A673 (cell line): ENCODE measurements around the gene KDM5A. TPM values are rescaled to one million over a fixed set of nuclear protein-coding genes. Genes with fewer than 3 reads are reported as not detected.
A peak's percentile ranks its signal among the peaks of the same experiment; 100 is the strongest.
"Not testable (repeated sequence)": the region's sequence is repeated elsewhere in the genome, so short reads cannot be mapped to it uniquely, and the experiment has no call there.

Experiments used
- BruUV-seq: library from RNA; stranded (reverse); fragments of 400-500 nt; replicated peaks from 2 replicates; lab custom pipeline; 2021; lab: Mats Ljungman, UMichigan
- CTCF ChIA-PET: fragments of 300-600 bp; sonication (Branson Sonifier 250); formaldehyde crosslinking; loops from one replicate; lab custom pipeline; 2022; ENCODE audit warnings: antibody characterized with exemption; lab: Charles Lee
- POLR2A ChIA-PET: fragments of 300-600 bp; sonication (Branson Sonifier 250); formaldehyde crosslinking; loops from one replicate; lab custom pipeline; 2022; ENCODE audit warnings: antibody characterized with exemption; ENCODE audit not compliant: low non-redundant PET; lab: Charles Lee
- DNase-seq: peaks from one replicate; pipeline ENCODE4 v3.0.0-alpha.2; 2015; ENCODE audit warnings: low spot score
- H3K27ac ChIP-seq: fragments of 200-600 bp; sonication (generic); 2 replicates; pipeline ENCODE4 v1.5.1; 2016; ENCODE audit warnings: mixed run types, low read depth, mild to moderate bottlenecking, mixed read lengths, antibody characterized with exemption, low read length; ENCODE audit not compliant: poor library complexity, severe bottlenecking
- H3K27me3 ChIP-seq: fragments of 200-600 bp; sonication (generic); replicated peaks from 2 replicates; pipeline ENCODE4 v1.6.1; 2017; ENCODE audit warnings: mixed run types, low read depth, mild to moderate bottlenecking, mixed read lengths, antibody characterized with exemption, low read length; ENCODE audit not compliant: insufficient read depth, poor library complexity
- H3K36me3 ChIP-seq: fragments of 200-600 bp; sonication (generic); 2 replicates; pipeline ENCODE4 v1.6.1; 2016; ENCODE audit warnings: mixed run types, mild to moderate bottlenecking, mixed read lengths, antibody characterized with exemption, low read length; ENCODE audit not compliant: insufficient read depth, poor library complexity, severe bottlenecking
- H3K4me1 ChIP-seq: fragments of 200-600 bp; sonication (generic); 2 replicates; pipeline ENCODE4 v1.6.1; 2017; ENCODE audit warnings: mixed run types, mild to moderate bottlenecking, mixed read lengths, antibody characterized with exemption, low read length; ENCODE audit not compliant: insufficient read depth, poor library complexity, severe bottlenecking
- H3K4me3 ChIP-seq: fragments of 200-600 bp; sonication (generic); 2 replicates; pipeline ENCODE4 v1.5.1; 2016; ENCODE audit warnings: low read depth, mixed run types, mild to moderate bottlenecking, mixed read lengths, low read length; ENCODE audit not compliant: poor library complexity, severe bottlenecking
- H3K9me3 ChIP-seq: fragments of 200-600 bp; sonication (generic); 2 replicates; pipeline ENCODE4 v1.6.1; 2016; ENCODE audit warnings: mixed run types, low read depth, mild to moderate bottlenecking, mixed read lengths, antibody characterized with exemption, low read length; ENCODE audit not compliant: poor library complexity, severe bottlenecking
- EZH2 ChIP-seq: fragments of 200-600 bp; sonication (generic); IDR thresholded peaks from 2 replicates; pipeline ENCODE4 v1.6.1; 2017; ENCODE audit warnings: borderline replicate concordance, low read depth, mild to moderate bottlenecking, mixed read lengths, antibody characterized with exemption, low read length; ENCODE audit not compliant: poor library complexity, severe bottlenecking
- intact Hi-C: fragments of 100-400 bp; cut with micrococcal nuclease; formaldehyde crosslinking; loops from one replicate; pipeline ENCODE4 v1.10.0; 2022; ENCODE audit not compliant: unreplicated experiment
- total RNA-seq: library from RNA; stranded (reverse); gene quantifications from 2 replicates; pipeline ENCODE4 v1.2.3, GENCODE V29; 2021
- TF ChIP-seq, protein P1 (sequence below): fragments of 300-800, 200-600 bp; sonication (generic); conservative IDR thresholded peaks from 2 replicates; pipeline ENCODE4 v1.5.1; 2017; ENCODE audit warnings: low read depth, mild to moderate bottlenecking, antibody characterized with exemption, low read length, moderate library complexity, mixed read lengths

KDM5A gene
- total RNA-seq, 1 experiment from 2014 or later: 68.8 TPM

DNA sequence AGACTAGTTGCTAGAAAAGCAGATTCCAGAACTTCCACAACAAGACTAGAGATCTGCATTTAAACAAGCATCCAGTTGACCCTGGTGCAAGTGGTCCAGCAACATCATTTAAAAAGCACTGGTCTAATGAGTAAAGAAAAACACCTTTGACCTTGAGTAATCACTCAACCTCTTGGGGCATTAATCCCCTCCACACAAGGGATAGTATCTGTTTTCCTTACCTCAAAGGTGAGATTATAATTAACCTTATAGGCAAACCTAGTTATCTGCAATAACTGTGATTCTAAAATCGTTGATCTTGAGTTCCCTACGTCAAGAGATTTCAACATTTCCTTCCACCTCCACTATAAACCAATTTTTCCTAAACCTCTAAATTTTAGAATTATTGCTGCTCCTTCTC lies 1.1 kb downstream of the KDM5A start:
- no peak for DNase-seq
- ChIA-PET POLR2A (no interaction called here), CTCF (no interaction called here)
- Histone ChIP-seq H3K27ac (peak overlapping the region; percentile 98), H3K4me3 (peak overlapping the region; percentile 97), H3K27me3 (no peaks in the 10 kb centered on the region), H3K4me1 (peaks cover 21% of the 10 kb centered on the region), H3K36me3 (peaks cover 28% of the 10 kb centered on the region), H3K9me3 (no peaks in the 10 kb centered on the region)
- no TSS peak for BruUV-seq
- intact Hi-C loops: no loop called here
- TF ChIP-seq EZH2: no peak
- TF ChIP-seq, protein P1, sequence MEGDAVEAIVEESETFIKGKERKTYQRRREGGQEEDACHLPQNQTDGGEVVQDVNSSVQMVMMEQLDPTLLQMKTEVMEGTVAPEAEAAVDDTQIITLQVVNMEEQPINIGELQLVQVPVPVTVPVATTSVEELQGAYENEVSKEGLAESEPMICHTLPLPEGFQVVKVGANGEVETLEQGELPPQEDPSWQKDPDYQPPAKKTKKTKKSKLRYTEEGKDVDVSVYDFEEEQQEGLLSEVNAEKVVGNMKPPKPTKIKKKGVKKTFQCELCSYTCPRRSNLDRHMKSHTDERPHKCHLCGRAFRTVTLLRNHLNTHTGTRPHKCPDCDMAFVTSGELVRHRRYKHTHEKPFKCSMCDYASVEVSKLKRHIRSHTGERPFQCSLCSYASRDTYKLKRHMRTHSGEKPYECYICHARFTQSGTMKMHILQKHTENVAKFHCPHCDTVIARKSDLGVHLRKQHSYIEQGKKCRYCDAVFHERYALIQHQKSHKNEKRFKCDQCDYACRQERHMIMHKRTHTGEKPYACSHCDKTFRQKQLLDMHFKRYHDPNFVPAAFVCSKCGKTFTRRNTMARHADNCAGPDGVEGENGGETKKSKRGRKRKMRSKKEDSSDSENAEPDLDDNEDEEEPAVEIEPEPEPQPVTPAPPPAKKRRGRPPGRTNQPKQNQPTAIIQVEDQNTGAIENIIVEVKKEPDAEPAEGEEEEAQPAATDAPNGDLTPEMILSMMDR: no peak

DNA sequence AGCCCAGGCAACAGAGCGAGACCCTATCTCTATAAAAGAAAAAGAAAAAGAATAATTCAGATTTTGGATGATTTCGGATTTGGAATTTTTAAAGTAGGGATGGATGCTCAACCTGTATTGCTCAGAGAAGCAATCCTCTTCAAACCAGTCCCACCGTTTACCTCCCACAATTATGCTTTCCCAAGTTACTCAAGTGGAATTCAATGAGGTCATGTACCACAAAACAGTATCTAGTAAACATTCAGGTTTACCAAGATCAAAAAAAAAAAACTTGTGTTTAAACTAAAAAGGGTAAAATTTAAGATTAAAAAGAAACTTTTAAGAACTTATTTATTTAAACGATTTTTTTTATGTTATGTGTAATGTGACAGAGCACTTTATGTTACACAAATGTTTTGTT lies 2.5 kb downstream of the KDM5A start:
- Histone ChIP-seq H3K9me3 (no peaks in the 10 kb centered on the region), H3K27ac (no peak overlapping the region), H3K4me1 (peaks cover 21% of the 10 kb centered on the region), H3K27me3 (no peaks in the 10 kb centered on the region), H3K4me3 (peak overlapping the region; percentile 97), H3K36me3 (peaks cover 36% of the 10 kb centered on the region)
- TF ChIP-seq EZH2: no peak
- TF ChIP-seq, protein P1: no peak
- ChIA-PET POLR2A (no interaction called here), CTCF (no interaction called here)
- DNase-seq: no peak
- intact Hi-C loops: no loop called here
- BruUV-seq: no TSS peak

DNA sequence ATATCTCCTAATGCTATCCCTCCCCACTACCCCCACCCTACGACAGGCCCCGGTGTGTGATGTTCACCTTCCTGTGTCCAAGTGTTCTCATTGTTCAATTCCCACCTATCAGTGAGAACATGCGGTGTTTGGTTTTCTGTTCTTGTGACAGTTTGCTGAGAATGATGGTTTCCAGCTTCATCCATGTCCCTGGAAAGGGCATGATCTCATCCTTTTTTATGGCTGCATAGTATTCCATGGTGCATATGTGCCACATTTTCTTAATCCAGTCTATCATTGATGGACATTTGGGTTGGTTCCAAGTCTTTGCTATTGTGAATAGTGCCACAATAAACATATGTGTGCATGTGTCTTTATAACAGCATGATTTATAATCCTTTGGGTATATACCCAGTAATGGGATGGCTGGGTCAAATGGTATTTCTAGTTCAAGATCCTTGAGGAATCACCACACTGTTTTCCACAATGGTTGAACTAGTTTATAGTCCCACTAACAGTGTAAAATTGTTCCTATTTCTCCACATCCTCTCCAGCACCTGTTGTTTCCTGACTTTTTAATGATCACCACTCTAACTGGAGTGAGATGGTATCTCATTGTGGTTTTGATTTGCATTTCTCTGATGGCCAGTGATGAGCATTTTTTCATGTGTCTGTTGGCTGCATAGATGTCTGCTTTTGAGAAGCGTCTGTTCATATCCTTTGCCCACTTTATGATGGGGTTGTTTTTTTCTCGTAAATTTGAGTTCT lies 18.2 kb downstream of the KDM5A start:
- intact Hi-C loops, CTCF ChIA-PET: not testable (repeated sequence)

DNA sequence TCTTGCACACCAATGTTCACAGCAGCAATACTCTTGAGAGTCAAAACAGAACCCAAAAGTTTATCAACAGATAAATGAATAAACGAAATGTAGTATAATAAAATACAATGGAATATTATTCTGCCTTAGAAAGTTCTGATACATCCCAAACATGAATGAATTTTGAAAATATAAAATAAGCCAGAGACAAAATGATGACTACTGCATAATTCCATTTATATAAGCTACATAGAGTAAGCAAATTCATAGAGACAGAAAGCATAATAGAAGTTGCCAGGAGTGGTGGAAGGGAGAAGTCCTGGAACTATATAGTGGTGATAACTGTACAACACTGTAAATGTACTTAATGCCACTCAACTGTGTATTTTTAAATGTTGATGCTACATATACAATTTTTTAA lies 21.1 kb downstream of the KDM5A start:
- intact Hi-C loops: no loop called here
- Histone ChIP-seq H3K4me1 (no peaks in the 10 kb centered on the region), H3K27ac (no peak overlapping the region), H3K27me3 (no peaks in the 10 kb centered on the region), H3K9me3 (peaks cover 10% of the 10 kb centered on the region), H3K4me3 (no peak overlapping the region), H3K36me3 (peaks cover 39% of the 10 kb centered on the region)
- DNase-seq: no peak
- BruUV-seq: no TSS peak
- TF ChIP-seq, protein P1: no peak
- TF ChIP-seq EZH2: no peak
- CTCF ChIA-PET: no interaction called here
- POLR2A ChIA-PET: no interaction called here

More for the DNA sequence above, 18.2 kb downstream of the KDM5A start:
- H3K27me3 ChIP-seq, DNase-seq, BruUV-seq, H3K9me3 ChIP-seq, H3K4me1 ChIP-seq, POLR2A ChIA-PET, H3K4me3 ChIP-seq, H3K27ac ChIP-seq: not testable (repeated sequence)
- H3K36me3 ChIP-seq: peaks cover 25% of the 10 kb centered on the region
